Putamen (tissue), 1 donor: ENCODE data around the gene ICA1.

Experiments used
- DNase-seq: peaks from one replicate; pipeline ENCODE4 v3.0.0-alpha.2; 2016; ENCODE audit warnings: low spot score

The ICA1 gene

GRCh38 chr7:8200316-8200715 lies 61.7 kb downstream of the ICA1 start:
- DNase-seq: no peak

- no peak for DNase-seq
Measured at GRCh38 chr7:8197994-8198698, 63.8 kb downstream of the ICA1 start.

- DNase-seq: no peak
Measured at GRCh38 chr7:8192897-8193296, 69.1 kb downstream of the ICA1 start.

GRCh38 chr7:8190119-8190895 lies 71.7 kb downstream of the ICA1 start:
- DNase-seq: peak; percentile 69

GRCh38 chr7:8189625-8190024 lies 72.3 kb downstream of the ICA1 start:
- no peak for DNase-seq

GRCh38 chr7:8185926-8186683 lies 75.9 kb downstream of the ICA1 start:
- DNase-seq: no peak

- DNase-seq: no peak
Measured at GRCh38 chr7:8184221-8184620, 77.7 kb downstream of the ICA1 start.

GRCh38 chr7:8179486-8179885 lies 82.5 kb downstream of the ICA1 start:
- no peak for DNase-seq

GRCh38 chr7:8178353-8178752 lies 83.6 kb downstream of the ICA1 start:
- no peak for DNase-seq

- no peak for DNase-seq
Measured at GRCh38 chr7:8177109-8177933, 84.6 kb downstream of the ICA1 start.

GRCh38 chr7:8176370-8177081 lies 85.4 kb downstream of the ICA1 start:
- DNase-seq: no peak

GRCh38 chr7:8175929-8176369 lies 86.0 kb downstream of the ICA1 start:
- DNase-seq: no peak

- DNase-seq: no peak
Measured at GRCh38 chr7:8172372-8173354, 89.3 kb downstream of the ICA1 start.

- no peak for DNase-seq
Measured at GRCh38 chr7:8169171-8169570, 92.8 kb downstream of the ICA1 start.

- no peak for DNase-seq
Measured at GRCh38 chr7:8168336-8168735, 93.6 kb downstream of the ICA1 start.

- no peak for DNase-seq
Measured at GRCh38 chr7:8165150-8165549, 96.8 kb downstream of the ICA1 start.

GRCh38 chr7:8162181-8162580 lies 99.8 kb downstream of the ICA1 start:
- no peak for DNase-seq

GRCh38 chr7:8161364-8161828 lies 100.6 kb downstream of the ICA1 start:
- no peak for DNase-seq

GRCh38 chr7:8160779-8161345 lies 101.1 kb downstream of the ICA1 start:
- DNase-seq: no peak

GRCh38 chr7:8160250-8160649 lies 101.7 kb downstream of the ICA1 start:
- DNase-seq: no peak
